Neutrophil (primary cell): ENCODE measurements around the gene CDC40.

Source experiments
- H3K27ac ChIP-seq: fragments of 200-600 bp; sonication (generic); 2 replicates; pipeline ENCODE4 v1.5.1; 2016; ENCODE audit warnings: mild to moderate bottlenecking, moderate library complexity
- H3K27me3 ChIP-seq: fragments of 200-600 bp; sonication (generic); 2 replicates; pipeline ENCODE4 v1.6.0; 2016; ENCODE audit warnings: mild to moderate bottlenecking
- H3K36me3 ChIP-seq: fragments of 200-600 bp; sonication (generic); 2 replicates; pipeline ENCODE4 v1.5.1; 2017
- H3K4me1 ChIP-seq, 2 experiments: fragments of 200-600 bp in 1 of 2; sonication (generic) in 1 of 2; 1 replicate in 1 of 2; 2 replicates in 1 of 2; pipeline versions ENCODE4 v1.5.1 to v1.6.1; 2013 to 2016; ENCODE audit warnings: low read depth in 1 of 2, low read length in 1 of 2, mild to moderate bottlenecking in 1 of 2, moderate library complexity in 1 of 2; ENCODE audit not compliant: control insufficient read depth in 1 of 2, insufficient read depth in 1 of 2
- H3K4me3 ChIP-seq, 2 experiments: fragments of 200-600 bp in 1 of 2; sonication (generic) in 1 of 2; 1 replicate in 1 of 2; 2 replicates in 1 of 2; pipeline ENCODE4 v1.5.1; 2013 to 2016; ENCODE audit warnings: low read depth in 1 of 2, low read length in 1 of 2, mild to moderate bottlenecking in 1 of 2, moderate library complexity in 1 of 2
- H3K9me3 ChIP-seq: fragments of 200-600 bp; sonication (generic); 2 replicates; pipeline ENCODE4 v1.5.1; 2016
- TF ChIP-seq, protein P1 (sequence below): fragments of 200-600 bp; sonication (generic); IDR thresholded peaks from 2 replicates; pipeline ENCODE4 v1.5.1; 2016; ENCODE audit warnings: antibody characterized with exemption

The CDC40 gene

DNA sequence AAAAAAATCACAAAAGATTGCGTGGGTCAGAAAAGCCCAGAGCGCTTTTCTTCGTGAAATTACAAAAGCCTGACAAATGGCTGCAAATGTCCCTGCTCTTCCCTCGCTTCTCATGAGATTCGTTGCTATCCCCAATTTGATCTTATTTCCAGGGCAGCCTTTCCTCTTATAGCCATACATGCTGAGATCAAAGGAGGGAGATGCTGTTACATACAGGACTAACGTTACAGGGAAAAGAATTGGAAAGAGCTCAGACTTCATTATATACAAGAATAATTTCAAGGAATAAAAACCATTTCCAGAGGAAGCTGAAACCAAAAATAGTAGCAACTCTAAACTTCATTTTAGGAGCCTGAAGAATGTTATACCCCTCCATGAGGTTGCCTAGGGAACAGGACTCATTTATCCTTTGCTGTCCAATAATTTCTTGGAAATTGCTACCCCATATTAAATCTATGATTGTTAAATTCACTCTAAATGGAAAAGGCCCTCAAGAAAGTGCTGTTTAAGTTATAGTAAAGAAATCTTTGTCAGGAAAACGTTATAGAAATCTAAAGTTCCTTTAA lies 97.0 kb downstream of the CDC40 start:
- no peak overlapping the region for H3K27ac ChIP-seq
- no peaks in the 10 kb centered on the region for H3K36me3 ChIP-seq
- no peaks in the 10 kb centered on the region for H3K9me3 ChIP-seq
- no peaks in the 10 kb centered on the region for H3K4me1 ChIP-seq
- TF ChIP-seq, protein P1, sequence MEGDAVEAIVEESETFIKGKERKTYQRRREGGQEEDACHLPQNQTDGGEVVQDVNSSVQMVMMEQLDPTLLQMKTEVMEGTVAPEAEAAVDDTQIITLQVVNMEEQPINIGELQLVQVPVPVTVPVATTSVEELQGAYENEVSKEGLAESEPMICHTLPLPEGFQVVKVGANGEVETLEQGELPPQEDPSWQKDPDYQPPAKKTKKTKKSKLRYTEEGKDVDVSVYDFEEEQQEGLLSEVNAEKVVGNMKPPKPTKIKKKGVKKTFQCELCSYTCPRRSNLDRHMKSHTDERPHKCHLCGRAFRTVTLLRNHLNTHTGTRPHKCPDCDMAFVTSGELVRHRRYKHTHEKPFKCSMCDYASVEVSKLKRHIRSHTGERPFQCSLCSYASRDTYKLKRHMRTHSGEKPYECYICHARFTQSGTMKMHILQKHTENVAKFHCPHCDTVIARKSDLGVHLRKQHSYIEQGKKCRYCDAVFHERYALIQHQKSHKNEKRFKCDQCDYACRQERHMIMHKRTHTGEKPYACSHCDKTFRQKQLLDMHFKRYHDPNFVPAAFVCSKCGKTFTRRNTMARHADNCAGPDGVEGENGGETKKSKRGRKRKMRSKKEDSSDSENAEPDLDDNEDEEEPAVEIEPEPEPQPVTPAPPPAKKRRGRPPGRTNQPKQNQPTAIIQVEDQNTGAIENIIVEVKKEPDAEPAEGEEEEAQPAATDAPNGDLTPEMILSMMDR: no peak
- H3K27me3 ChIP-seq: no peaks in the 10 kb centered on the region
- H3K4me3 ChIP-seq: no peak overlapping the region
